ENCODE measurements around the gene PGBD1. TPM values are rescaled to one million over a fixed set of nuclear protein-coding genes. Genes with fewer than 3 reads are reported as not detected.

The PGBD1 gene
- total RNA-seq, 1 donor from 2014 or later: 2.4 TPM

GRCh38 chr6:28243946-28244345 lies 37.4 kb upstream of the PGBD1 start:
- H3K27ac ChIP-seq (replicated peaks): no peak overlapping the region
- H3K36me3 ChIP-seq: peaks cover 50% of the 10 kb centered on the region
- H3K4me1 ChIP-seq: peaks cover 9% of the 10 kb centered on the region
- H3K4me3 ChIP-seq: no peak overlapping the region
- no peak for TF ChIP-seq CTCF (IDR thresholded peaks at IDR 0.05; ENCODE audit: borderline replicate concordance)
- no peaks in the 10 kb centered on the region for H3K9me3 ChIP-seq (replicated peaks)
- intact Hi-C loops (cut with micrococcal nuclease): no loop called here
- DNase-seq: no peak
- no peaks in the 10 kb centered on the region for H3K27me3 ChIP-seq (ENCODE audit: low read depth)

DNA sequence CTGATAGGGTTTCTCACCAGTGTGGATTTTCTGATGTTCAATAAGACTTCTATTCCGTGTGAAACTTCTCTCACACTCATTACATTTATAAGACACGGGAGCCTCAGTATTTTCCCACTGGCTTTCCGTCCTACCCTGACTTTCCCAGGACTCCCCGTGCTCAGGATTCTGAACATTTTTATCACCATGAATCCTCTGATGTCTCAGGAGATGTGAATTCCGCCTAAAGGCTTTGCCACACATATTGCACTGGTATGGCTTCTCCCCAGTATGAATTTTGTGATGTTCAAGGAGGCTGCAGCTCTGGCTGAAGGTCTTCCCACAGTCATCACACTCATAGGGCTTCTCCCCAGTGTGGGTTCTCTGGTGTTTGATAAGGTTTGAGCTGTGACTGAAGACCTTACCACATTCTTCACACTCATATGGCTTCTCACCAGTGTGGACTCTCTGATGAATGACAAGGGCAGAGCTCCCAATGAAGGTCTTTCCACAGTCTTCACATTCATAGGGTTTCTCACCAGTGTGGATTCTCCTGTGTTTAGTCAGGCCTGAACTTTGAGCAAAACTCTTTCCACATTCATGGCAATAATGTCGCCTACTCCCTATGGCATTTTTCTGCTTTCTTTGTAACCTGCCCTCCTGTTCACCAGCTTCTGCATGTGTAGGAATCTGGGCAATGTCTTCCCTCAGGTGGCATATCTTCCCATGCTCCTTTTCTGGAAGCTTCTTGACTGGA lies 36.0 kb upstream of the PGBD1 start:
- H3K36me3 ChIP-seq: peaks cover 55% of the 10 kb centered on the region
- H3K4me1 ChIP-seq: peaks cover 16% of the 10 kb centered on the region
- no peak overlapping the region for H3K4me3 ChIP-seq
- intact Hi-C loops (cut with micrococcal nuclease): no loop called here
- H3K27me3 ChIP-seq (ENCODE audit: low read depth): no peaks in the 10 kb centered on the region
- no peak for TF ChIP-seq CTCF (IDR thresholded peaks at IDR 0.05; ENCODE audit: borderline replicate concordance)
- DNase-seq: no peak
- no peak overlapping the region for H3K27ac ChIP-seq (replicated peaks)
- no peaks in the 10 kb centered on the region for H3K9me3 ChIP-seq (replicated peaks)

- Histone ChIP-seq H3K27ac (replicated peaks) (no peak overlapping the region), H3K36me3 (peaks cover 52% of the 10 kb centered on the region), H3K4me1 (peaks cover 40% of the 10 kb centered on the region), H3K4me3 (no peak overlapping the region), H3K27me3 (ENCODE audit: low read depth) (no peaks in the 10 kb centered on the region), H3K9me3 (replicated peaks) (no peaks in the 10 kb centered on the region)
- no peak for TF ChIP-seq CTCF (IDR thresholded peaks at IDR 0.05; ENCODE audit: borderline replicate concordance)
- intact Hi-C loops (cut with micrococcal nuclease): no loop called here
- DNase-seq: no peak
Measured at GRCh38 chr6:28248916-28249315, 32.5 kb upstream of the PGBD1 start.

GRCh38 chr6:28250747-28251146 lies 30.6 kb upstream of the PGBD1 start:
- intact Hi-C loops (cut with micrococcal nuclease): loop anchor here (10.0 kb wide), 1 partner anchor 106 kb away; the partner anchor contains the start of gene ZKSCAN8
- peak overlapping the region; percentile 89 for H3K4me3 ChIP-seq
- no peaks in the 10 kb centered on the region for H3K9me3 ChIP-seq (replicated peaks)
- no peak for DNase-seq
- no peaks in the 10 kb centered on the region for H3K27me3 ChIP-seq (ENCODE audit: low read depth)
- peaks cover 40% of the 10 kb centered on the region for H3K4me1 ChIP-seq
- H3K36me3 ChIP-seq: peaks cover 35% of the 10 kb centered on the region
- no peak for TF ChIP-seq CTCF (IDR thresholded peaks at IDR 0.05; ENCODE audit: borderline replicate concordance)
- H3K27ac ChIP-seq (replicated peaks): no peak overlapping the region

DNA sequence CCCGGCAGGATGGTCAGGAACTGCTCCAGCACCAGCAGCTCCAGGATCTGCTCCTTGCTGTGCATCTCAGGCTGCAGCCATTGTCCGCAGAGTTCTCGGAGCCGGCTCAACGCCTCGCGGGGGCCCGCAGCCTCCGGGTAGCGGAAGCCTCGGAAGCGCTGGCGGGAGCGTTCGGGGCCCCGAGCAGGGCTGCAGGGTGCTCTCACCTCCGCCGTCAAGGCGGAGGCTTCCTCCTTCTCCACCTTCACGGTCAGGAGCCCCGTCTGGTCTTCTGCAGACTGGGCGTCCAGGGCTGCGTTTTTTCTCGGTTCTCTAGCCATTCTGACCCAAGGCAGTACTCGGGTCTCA lies 29.7 kb upstream of the PGBD1 start:
- no peaks in the 10 kb centered on the region for H3K9me3 ChIP-seq (replicated peaks)
- intact Hi-C loops (cut with micrococcal nuclease): loop anchor here (10.0 kb wide), 1 partner anchor 107 kb away; the partner anchor contains the start of gene ZKSCAN8
- H3K4me1 ChIP-seq: peaks cover 40% of the 10 kb centered on the region
- no peak for TF ChIP-seq CTCF (IDR thresholded peaks at IDR 0.05; ENCODE audit: borderline replicate concordance)
- H3K36me3 ChIP-seq: peaks cover 26% of the 10 kb centered on the region
- H3K27me3 ChIP-seq (ENCODE audit: low read depth): no peaks in the 10 kb centered on the region
- peak overlapping the region; percentile 89 for H3K4me3 ChIP-seq
- H3K27ac ChIP-seq (replicated peaks): peak overlapping the region; percentile 62
- no peak for DNase-seq

Measured in left ventricle myocardium inferior (tissue), 1 donor.